ENCODE results near the gene POLRMT.

DNA sequence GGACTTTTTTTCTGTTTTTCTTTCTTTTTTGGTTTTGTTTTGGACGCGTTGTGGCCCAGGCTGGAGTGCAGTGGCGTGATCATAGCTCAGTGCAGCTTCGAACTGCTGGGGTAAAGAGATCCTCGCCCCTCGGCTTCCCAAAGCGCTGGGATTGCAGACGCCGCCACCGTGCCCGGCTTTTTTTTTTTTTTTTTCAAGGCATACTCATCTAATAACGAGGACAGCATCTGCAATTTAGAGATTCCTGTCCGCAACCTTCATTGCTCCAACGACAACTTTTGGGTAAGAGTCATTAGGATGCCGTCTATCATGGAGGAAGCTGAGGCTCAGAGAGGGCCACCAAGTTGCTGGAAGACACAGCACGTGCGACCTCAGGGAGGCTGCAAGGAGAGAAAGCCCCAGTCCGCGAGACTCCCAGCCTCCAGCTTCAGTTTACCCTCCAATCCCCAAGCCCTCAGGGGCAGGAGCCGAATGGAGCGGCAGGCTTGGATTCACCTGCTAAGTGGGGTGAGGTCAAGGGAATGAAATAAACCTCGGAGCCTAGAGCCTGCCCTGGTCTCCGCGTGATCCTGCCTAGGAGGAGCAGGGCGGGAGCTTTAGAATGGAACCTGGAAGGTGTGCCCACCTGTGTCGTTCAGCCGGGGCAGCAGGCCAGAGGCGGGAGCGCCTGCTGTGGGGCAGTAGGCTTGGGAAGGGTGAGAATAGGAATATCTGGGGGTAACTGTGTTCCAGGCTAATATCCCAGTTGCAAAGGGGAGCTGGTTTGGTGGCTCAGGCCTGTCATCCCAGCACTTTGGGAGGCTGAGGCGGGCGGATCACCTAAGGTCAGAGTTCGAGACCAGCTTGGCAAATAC is 676 bp upstream of the POLRMT start:
- TF ChIP-seq CTCF (conservative IDR thresholded peaks at IDR 0.05 in 1 of 2, IDR thresholded peaks at IDR 0.05 in 1 of 2; ENCODE audit: low read depth in 1 of 2, low read length in 2 of 2): no peak
- no peak for TF ChIP-seq EZH2 (IDR thresholded peaks at IDR 0.05; ENCODE audit: low read length, missing control alignments)
